GM21423 (cell line): ENCODE measurements around the gene MED15.
"Not testable (repeated sequence)": the region's sequence is repeated elsewhere in the genome, so short reads cannot be mapped to it uniquely, and the experiment has no call there.

ENCODE experiments used
- ATAC-seq: cut with Tn5 transposase; IDR thresholded peaks from one replicate; pipeline ENCODE4 v1.9.1; 2021; ENCODE audit warnings: mild to moderate bottlenecking, moderate library complexity; ENCODE audit not compliant: unreplicated experiment

Gene MED15

DNA sequence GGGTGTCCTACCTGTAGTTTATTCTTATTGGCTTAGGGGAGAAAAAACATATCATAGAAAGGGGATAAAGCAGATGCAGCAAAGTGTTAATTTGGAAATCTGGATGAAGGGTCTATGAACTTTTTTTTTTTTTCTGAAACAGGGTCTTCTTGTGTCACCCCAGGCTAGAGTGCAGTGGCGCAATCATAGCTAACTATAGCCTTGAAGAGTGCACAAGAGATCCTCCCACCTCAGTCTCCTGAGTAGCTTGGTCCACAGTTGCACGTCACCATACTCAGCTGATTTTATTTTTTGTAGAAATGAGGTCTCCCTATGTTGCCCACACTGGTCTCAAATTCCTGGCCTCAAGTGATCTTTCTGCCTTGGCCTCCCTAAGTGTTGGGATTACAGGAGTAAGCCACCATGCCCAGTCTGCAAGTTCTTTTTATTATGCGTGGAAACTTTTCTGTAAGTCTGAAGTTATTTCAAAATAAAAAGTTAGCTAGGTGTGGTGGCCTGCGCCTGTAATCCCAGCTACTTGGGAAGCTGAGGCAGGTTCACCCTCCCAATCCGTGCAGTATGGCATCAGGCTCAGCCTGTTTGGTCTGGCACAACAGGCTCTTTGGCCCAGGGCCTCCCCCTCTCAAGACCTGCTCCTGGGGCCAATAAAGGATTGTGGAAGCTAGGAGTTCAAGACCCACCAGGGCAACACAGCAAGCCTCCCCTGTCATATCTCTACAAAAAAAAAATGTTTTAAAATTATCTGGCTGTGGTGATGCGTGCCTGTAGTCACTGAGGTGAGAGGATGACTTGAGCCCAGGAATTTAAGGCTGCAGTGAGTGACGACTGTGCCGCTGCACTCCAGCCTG is 111.9 kb downstream of the MED15 start:
- ATAC-seq = no peak

DNA sequence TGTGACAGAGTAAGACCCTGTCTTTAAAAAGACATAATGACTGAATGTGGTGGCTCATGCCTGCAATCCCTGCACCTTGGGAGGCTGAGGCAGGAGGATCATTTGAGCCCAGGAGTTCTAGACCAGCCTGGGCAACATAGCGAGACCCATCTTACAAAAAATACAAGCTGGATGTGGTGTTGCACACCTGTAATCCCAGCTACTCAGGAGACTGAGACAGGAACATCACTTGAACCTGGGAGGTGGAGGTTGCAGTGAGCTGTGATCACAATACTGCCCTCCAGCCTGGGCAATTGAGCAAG is 112.4 kb downstream of the MED15 start:
- ATAC-seq = not testable (repeated sequence)

DNA sequence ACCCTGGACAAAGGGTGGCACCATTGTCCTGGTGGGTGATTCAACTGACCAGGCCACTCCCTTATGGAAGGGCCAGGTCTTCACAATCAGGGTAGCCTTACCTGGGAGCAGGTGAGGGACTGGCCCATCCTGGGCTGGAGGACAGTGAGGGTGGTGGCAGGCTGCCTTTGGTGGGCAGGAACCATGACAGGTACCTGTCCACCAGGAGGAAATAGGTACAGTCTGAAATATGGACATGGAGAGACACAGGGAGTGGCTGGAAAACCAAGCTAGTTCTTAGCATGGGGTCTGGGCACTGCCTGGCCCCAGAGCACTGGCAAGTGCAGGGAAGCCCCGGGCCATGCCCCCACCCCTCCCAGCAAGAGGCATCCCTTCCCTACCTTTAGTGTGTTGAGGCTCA is 113.8 kb downstream of the MED15 start:
- ATAC-seq = no peak

DNA sequence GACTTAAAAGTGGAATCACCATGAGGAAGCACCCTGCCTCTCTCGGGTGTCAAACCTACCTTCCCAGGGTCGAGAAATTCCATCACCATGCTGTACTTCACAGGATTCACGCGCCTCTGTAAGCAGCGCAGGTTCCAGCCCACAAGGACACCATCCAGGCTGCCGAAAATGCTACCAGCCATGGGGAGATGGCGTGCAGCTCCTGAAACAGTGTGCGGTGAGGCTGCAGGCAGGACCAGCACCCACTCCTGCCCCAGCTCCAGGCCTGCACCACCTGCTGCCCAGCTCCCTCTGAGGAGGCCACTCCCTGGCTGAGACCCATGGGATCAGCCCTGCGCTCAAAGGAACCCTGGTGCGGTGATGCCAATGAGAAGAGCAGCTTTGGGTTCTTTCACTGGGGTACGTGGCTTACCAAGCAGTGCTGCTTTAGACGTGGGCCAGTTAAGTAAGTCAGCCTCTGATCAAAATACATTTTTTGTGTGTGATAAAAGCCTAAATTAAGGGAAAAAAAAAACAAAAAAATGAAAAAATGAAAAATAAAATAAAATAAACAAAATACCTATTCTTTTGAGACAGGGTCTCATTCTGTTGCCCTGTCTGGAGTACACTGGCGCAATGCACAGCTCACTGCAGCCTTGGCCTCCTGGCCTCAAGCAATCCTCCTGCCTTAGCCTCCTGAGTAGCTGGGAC is 115.4 kb downstream of the MED15 start:
- no peak for ATAC-seq

DNA sequence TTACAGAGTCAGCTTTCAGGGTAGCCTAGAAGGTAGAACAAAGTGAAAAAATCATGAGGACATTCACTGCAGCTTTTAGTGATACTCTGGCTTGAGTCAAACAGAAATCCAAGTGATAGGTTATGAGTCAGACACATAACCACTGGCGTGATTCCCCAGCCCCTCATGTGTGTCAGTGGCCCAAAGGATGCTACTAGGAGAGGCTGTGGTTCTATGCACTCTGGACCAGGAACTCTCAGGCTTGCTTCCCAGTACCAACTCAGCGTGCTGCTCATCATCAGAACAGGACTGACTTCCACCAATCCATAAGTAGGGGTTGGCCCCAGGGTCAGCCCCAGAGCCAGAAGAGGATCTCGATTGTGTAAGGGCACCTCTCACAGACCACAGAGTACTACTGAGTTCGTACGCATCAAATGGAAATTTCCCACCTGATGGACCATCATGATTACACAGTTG is 116.8 kb downstream of the MED15 start:
- peak; percentile 67 for ATAC-seq

DNA sequence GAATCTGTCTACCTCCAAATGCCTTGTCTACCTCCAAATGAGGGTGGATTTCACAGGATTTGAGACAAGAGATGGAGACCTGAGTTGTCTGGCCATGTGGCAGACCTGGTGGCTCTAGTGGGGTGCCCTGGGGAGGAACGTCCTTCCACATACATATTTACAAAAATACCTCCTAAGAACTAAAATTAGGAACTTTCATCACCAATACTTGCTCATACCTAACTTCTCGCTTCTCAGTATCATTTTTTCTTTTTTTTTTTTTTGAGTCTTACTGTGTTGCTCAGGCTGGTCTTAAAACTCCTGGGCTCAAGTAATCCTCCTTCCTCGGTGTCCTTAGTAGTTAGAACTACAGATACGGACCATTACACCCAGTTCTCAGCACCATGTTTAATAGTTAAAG is 117.9 kb downstream of the MED15 start:
- no peak for ATAC-seq

DNA sequence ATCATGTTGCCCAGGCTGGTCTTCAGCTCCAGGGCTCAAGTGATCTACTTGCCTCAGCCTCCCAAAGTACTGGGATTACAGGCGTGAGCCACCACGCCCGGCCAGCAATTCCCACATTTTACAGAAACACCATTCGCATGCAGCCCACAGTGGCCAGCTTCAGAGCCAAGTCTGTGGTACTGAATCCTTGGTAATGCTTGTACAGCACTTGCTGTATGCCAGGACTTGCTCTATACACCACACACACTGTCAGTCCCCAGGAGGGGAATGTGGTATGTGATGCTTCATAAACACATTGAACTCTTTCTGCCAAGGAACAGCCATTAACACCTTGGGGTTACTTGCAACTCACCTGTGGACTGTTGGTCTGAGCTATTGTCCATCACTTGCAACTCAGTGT is 119.4 kb downstream of the MED15 start:
- no peak for ATAC-seq

DNA sequence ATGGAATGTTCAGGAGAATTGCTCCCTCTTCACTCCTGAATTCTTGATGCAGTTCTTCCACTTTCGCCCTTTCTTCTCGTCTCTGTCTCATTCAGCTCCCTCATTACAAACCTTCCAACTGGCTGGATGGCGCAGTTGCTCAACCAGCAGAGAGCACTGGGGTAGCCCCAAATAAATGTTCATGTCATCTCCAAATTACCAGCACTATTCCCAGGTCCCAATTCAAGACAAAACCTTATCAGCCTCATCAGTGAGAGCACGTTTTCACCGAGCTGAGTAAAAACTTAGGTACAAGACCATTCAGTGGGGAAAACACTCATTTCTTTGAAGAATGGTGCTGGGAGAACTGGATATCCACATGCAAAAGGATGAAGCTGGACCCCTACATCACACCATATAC is 120.0 kb downstream of the MED15 start:
- ATAC-seq = no peak

DNA sequence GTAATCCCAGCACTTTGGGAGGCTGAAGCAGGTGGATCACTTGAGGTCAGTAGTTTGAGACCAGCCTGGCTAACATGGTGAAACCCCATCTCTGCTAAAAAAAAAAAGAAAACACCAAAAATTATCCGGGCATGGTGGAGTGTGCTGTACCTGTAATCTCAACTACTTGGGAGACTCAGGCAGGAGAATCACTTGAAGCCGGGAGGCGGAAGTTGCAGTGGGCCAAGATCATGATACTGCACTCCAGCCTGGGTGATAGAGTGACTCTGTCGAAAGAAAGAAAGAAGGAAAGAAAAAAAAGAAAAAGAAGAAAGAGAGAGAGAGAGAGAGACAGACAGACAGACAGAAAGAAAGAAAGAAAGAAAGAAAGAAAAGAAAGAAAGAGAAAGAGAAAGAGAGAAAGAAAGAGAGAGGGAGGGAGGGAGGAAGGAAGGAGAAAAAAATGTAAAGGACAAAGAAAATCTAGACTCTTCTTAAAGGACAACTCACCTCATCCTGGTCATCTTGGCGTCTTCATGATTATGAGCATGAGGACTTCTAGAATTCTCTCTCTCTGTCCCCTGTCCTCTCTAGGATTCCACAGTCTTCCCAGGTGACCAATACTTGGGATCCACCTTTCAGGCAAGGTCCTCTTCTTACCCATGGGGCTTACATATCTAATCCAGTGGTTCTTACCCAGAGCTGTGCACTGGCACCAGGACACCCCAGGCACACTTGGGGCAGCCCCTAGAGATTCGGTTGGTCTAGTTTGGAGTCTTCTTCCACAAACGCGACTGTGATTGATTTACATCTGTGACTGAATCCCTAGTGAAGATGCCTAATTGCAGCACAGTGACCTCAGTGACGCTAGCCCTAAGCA is 120.9 kb downstream of the MED15 start:
- no peak for ATAC-seq

DNA sequence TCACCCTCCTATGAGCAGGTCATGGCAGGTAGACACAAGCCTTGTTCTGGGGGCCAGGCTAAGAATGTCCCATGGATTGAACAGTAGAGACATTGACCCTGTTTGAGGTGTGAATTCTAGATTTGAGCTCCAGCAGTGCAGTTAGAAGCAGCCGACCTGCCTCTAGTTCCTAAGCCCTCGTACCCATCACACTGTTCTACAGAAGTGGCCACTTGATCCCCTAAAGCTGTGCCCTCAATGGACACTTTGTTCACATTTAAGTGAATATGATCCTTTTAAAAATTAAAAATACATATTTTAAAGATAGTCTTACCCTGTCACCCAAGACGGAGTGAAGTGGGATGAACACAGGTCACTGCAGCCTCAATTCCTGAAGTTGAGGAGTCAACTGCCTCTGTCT is 122.0 kb downstream of the MED15 start:
- no peak for ATAC-seq

DNA sequence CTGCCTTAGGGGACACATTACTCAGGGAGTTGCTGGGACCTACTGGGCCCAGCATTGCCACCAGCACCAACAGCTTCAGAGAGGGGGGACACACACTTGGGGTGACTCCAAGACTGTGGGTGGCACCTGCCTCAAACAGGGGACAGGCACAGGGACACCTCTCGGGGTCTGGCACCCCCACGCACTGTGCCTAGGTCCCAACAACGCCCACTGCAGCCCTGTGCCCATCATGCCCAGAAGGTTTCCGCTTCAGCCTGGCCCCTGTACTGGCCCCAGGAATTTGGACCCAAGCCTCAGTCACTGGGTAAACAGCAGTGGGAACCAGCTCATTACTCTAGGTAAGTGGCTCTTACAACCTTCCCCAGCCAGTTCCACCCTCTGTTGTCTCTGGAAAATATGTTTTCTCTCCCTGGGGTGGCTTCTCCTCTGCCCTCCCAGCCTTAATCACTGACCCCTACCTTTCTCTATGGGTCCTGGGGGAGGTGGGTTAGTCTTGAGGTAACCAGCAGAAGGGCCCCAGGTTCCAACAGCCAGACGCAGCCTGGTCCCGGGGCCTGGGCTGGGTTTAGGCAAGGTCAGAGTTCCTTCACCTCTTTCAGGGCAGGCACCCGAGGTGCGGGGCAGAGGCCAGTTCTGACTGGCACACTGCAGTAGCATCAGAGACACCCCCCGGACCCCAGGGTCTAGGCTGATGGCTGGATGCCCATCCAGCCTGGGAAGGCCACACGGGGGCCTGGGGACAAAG is 123.6 kb downstream of the MED15 start:
- no peak for ATAC-seq

DNA sequence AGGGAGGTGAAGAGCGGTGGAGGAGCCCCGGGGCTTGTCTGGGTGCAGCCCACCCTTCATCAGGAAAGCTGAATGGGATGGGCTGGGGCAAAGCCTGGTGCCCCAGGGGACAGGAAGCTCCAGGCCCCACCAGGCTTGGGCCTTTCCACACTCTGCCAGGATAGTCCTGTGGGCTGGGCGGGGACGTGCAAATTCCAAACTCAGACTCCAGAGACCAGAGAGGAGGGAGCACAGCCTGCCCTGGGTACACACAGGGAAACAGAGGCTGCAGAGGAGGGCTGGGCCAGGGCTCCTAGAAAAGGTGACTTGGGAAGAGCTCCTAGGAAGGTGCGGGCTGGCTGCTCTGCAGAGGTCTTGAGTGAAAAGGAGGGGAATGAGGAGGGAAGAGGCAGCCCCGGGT is 124.7 kb downstream of the MED15 start:
- no peak for ATAC-seq

DNA sequence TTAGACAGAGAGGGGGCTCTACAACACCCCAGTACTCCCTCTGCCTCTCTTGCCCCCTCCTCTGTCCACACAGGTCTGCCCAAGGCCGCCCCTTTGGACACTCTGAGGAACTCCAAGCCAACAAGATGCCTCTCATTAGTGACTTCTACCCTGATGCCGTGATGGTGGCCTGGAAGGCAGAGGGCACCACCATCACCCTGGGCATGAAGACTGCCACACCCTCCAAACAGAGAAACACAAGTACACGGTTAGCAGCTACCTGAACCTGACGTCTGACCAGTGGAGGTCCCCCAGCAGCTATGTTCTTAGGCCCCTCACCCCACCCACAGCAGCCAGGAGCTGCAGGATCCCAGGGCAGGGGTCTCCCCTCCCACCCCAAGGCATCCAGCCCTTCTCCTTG is 125.1 kb downstream of the MED15 start:
- ATAC-seq = no peak

DNA sequence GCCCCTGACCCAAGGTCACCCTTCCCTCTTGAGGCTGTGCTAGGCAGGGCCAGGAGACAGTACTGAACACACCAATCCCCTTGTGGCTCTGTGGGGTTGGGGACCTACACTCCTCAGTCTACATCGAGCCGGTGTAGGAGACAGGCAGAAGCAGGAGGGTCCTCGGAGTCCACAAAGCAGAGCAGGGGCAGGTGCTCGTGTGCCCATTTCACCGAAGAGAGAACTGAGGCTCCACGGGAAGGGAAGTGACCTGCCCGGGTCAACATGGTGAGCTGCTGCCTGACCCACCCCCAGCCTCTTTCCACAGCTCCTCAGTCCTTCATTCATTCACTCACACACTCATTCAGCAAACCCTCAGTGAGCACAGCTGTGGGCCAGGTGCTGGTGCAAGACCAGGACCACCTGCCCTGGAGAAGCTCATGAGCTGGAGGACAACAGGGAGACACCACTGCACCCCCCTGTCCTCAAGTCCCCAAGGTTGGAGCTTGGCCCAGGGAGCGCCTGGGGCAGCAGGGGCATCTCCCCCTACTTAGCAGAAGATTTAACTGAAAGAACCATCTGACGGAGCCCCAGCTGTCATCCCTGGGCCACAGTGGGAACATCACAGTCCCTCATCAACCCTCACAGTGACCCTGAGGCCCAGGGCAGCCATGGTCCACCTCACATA is 127.3 kb downstream of the MED15 start:
- no peak for ATAC-seq

DNA sequence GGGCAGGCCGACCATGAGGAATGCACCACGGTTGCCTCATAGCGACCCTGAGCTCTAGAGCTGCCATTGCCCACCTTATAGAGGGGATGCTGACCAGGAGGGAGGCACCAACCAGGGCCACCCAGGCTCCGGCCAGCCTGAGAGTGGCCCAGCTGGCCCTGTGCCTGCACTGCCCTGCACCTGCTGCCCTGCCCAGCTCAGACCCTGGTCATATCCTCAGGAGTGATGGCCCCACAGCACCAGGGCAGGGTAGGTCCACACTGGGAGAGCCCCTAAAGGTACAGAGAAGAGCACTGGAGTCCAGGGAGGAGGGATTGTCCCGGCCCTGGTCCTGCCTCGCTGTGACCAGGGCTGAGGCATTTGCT is 127.8 kb downstream of the MED15 start:
- ATAC-seq = no peak

DNA sequence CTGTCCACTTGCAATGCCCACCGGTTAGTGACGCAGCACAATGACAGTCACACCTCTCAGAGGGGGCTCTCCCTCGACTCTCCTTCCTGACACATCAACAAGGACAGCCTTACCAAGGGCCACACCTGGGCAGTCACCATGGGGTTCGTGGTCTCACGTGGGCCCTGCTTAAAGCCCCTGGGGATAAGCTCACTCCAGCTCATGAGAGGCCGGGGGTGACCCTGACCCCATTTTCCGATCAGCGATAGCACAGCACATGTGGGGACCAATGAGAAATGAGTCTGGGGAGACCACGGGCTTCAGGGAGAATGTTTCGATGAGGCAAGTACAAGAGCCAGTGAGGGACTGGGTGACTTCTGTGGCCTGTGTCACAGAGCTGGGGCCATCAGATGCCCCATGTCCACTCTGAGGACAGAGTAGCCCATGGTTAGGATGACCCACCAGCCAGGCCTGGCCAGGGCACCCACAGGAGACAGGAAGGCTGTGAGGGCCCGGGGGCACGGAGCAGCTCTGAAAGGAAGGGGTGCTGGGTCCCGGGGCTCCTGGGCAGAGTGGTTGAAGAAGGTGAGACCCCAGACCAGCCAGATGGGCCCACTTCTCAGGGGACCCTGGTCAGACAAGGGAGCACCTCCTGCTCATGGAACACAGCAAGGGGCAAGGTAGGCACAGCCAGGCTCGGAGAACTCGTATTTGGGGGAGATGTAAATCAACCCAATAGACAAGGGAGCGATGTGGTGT is 128.8 kb downstream of the MED15 start:
- ATAC-seq = no peak

DNA sequence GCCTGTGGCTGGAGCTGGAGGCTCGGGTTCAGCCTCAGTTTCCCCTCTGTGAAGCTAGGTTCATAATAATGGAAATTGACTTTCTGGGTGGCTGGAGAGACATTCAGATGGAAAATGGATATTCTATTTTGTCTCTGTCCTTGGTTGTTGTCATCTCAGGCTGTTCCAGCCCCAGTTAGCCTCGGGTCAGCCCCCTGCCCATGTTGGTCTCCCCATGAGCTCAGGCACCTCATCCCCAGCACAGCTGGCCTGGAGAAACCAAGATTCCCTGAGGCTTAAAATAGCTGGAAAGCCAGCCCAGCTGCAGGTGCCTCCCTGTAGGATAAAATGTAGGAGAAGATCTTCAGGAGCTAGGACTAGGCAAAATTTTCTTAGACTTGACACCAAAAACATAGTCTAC is 129.5 kb downstream of the MED15 start:
- no peak for ATAC-seq
